Activated CD4-positive, alpha-beta T cell treated with anti-CD3 and anti-CD28 coated beads, Interleukin-10, Interleukin-2, amounts not matched to agents 100 ng/mL and 50 ng/mL, durations not matched to agents 16 hours and 8 hours (primary cell): ENCODE results near the gene ACTN1.

ENCODE experiments used
- DNase-seq: peaks from one replicate; pipeline ENCODE4 v3.0.0-alpha.2; 2020

ACTN1 gene

GRCh38 chr14:68931474-68932051 lies 47.5 kb downstream of the ACTN1 start:
- no peak for DNase-seq

GRCh38 chr14:68931063-68931462 lies 48.0 kb downstream of the ACTN1 start:
- no peak for DNase-seq

GRCh38 chr14:68929623-68930307 lies 49.3 kb downstream of the ACTN1 start:
- no peak for DNase-seq

GRCh38 chr14:68928770-68929550 lies 50.1 kb downstream of the ACTN1 start:
- DNase-seq: no peak

GRCh38 chr14:68927956-68928675 lies 51.0 kb downstream of the ACTN1 start:
- no peak for DNase-seq

GRCh38 chr14:68927089-68927488 lies 52.0 kb downstream of the ACTN1 start:
- no peak for DNase-seq

- no peak for DNase-seq
These were observed 52.9 kb downstream of the ACTN1 start for GRCh38 chr14:68926236-68926635.

- no peak for DNase-seq
These were observed 53.7 kb downstream of the ACTN1 start for GRCh38 chr14:68925373-68925772.

GRCh38 chr14:68924186-68925158 lies 54.6 kb downstream of the ACTN1 start:
- no peak for DNase-seq

- no peak for DNase-seq
These were observed 56.2 kb downstream of the ACTN1 start for GRCh38 chr14:68922886-68923285.

- no peak for DNase-seq
These were observed 56.9 kb downstream of the ACTN1 start for GRCh38 chr14:68922201-68922621.

- no peak for DNase-seq
These were observed 57.4 kb downstream of the ACTN1 start for GRCh38 chr14:68921666-68922065.

GRCh38 chr14:68921049-68921448 lies 58.1 kb downstream of the ACTN1 start:
- DNase-seq: no peak

GRCh38 chr14:68919129-68919927 lies 59.8 kb downstream of the ACTN1 start:
- no peak for DNase-seq

GRCh38 chr14:68918612-68919011 lies 60.5 kb downstream of the ACTN1 start:
- DNase-seq: no peak

GRCh38 chr14:68916358-68916941 lies 62.7 kb downstream of the ACTN1 start:
- DNase-seq: no peak

- DNase-seq: no peak
These were observed 65.6 kb downstream of the ACTN1 start for GRCh38 chr14:68913516-68913915.

GRCh38 chr14:68911594-68912227 lies 67.4 kb downstream of the ACTN1 start:
- peak; percentile 80 for DNase-seq

- peak; percentile 39 for DNase-seq
These were observed 68.6 kb downstream of the ACTN1 start for GRCh38 chr14:68910540-68910939.

GRCh38 chr14:68908803-68909202 lies 70.3 kb downstream of the ACTN1 start:
- DNase-seq: no peak
